Common myeloid progenitor, CD34-positive (primary cell): Measurements from ENCODE around the gene ZSCAN29.

Source experiments
- CTCF ChIA-PET: fragments of 350-600 bp; sonication (Branson Sonifier 250); formaldehyde crosslinking; loops from one replicate; lab custom pipeline; 2021; ENCODE audit warnings: antibody characterized with exemption; lab: Charles Lee
- POLR2A ChIA-PET: fragments of 350-600 bp; sonication (Branson Sonifier 250); formaldehyde crosslinking; loops from one replicate; lab custom pipeline; 2021; ENCODE audit warnings: antibody characterized with exemption; lab: Charles Lee
- DNase-seq, 3 donors: peaks; one replicate each; pipeline versions ENCODE4 v3.0.0 to v3.0.0-alpha.2; 2013
- H3K27ac ChIP-seq, 2 experiments: 1 replicate in 1 of 2; 2 replicates in 1 of 2; pipeline ENCODE4 v1.7.0; 2013; ENCODE audit warnings: inconsistent platforms in 2 of 2, low read length in 2 of 2, mild to moderate bottlenecking in 2 of 2, low read depth in 1 of 2, moderate library complexity in 1 of 2; ENCODE audit not compliant: severe bottlenecking in 2 of 2, insufficient read depth in 1 of 2, poor library complexity in 1 of 2
- H3K27me3 ChIP-seq, 5 experiments: replicated peaks in 2 of 5; 1 replicate in 3 of 5; 2 replicates in 2 of 5; pipeline versions ENCODE4 v1.6.1 to v1.7.0; 2013; ENCODE audit warnings: low read length in 4 of 5, mild to moderate bottlenecking in 2 of 5, moderate library complexity in 2 of 5, inconsistent platforms in 1 of 5; ENCODE audit not compliant: insufficient read depth in 5 of 5, control insufficient read depth in 4 of 5
- H3K36me3 ChIP-seq, 4 experiments: 1 replicate in 2 of 4; 2 replicates in 2 of 4; pipeline versions ENCODE4 v1.6.1 to v1.7.0; 2013; ENCODE audit warnings: low read length in 3 of 4, control low read depth in 1 of 4, mild to moderate bottlenecking in 1 of 4; ENCODE audit not compliant: control insufficient read depth in 4 of 4, insufficient read depth in 4 of 4
- H3K4me1 ChIP-seq, 4 experiments: 1 replicate in 3 of 4; 2 replicates in 1 of 4; pipeline versions ENCODE4 v1.6.1 to v1.7.1; 2013; ENCODE audit warnings: low read length in 3 of 4, mild to moderate bottlenecking in 3 of 4, control low read depth in 1 of 4, inconsistent platforms in 1 of 4, moderate library complexity in 1 of 4; ENCODE audit not compliant: control insufficient read depth in 4 of 4, insufficient read depth in 4 of 4; ENCODE audit errors: control extremely low read depth in 1 of 4
- H3K4me3 ChIP-seq, 7 experiments: 1 replicate in 4 of 7; 2 replicates in 3 of 7; pipeline versions ENCODE4 v1.5.1 to v1.7.0; 2013; ENCODE audit warnings: mild to moderate bottlenecking in 7 of 7, low read length in 6 of 7, moderate library complexity in 6 of 7, inconsistent platforms in 2 of 7, low read depth in 2 of 7, control low read depth in 1 of 7; ENCODE audit not compliant: insufficient read depth in 4 of 7, control insufficient read depth in 1 of 7; ENCODE audit errors: extremely low read depth in 1 of 7
- H3K9me3 ChIP-seq, 5 experiments: 1 replicate in 4 of 5; 2 replicates in 1 of 5; pipeline versions ENCODE4 v1.6.1 to v1.7.1; 2013; ENCODE audit warnings: low read length in 4 of 5, mild to moderate bottlenecking in 2 of 5, inconsistent platforms in 1 of 5, low read depth in 1 of 5, moderate library complexity in 1 of 5; ENCODE audit not compliant: control insufficient read depth in 4 of 5, insufficient read depth in 2 of 5; ENCODE audit errors: control extremely low read depth in 1 of 5
- WGBS: methylation state at CpG from one replicate; pipeline ENCODE4 v1.1.5; 2013; ENCODE audit not compliant: insufficient coverage; 5-methylcytosine and 5-hydroxymethylcytosine counted together

ZSCAN29 gene

GRCh38 chr15:43314171-43314570, 56.7 kb downstream of the ZSCAN29 start:
- H3K27me3 ChIP-seq, result peaks cover 0 to 9% (median 0%) of the 10 kb centered on the region in 5 experiments
- no peaks in the 10 kb centered on the region for H3K36me3 ChIP-seq
- no peak for DNase-seq
- ChIA-PET POLR2A (interaction anchor here (0.5 kb wide), 1 partner anchor 444 kb away, joined by 4 read pairs; no protein-coding TSS in a partner anchor), CTCF (no interaction called here)
- no peaks in the 10 kb centered on the region for H3K4me1 ChIP-seq
- H3K27ac ChIP-seq, result no peak overlapping the region
- 94% methylated on average over 2 of the region's 3 CpGs for WGBS
- H3K4me3 ChIP-seq, result no peak overlapping the region
- no peaks in the 10 kb centered on the region for H3K9me3 ChIP-seq

DNA sequence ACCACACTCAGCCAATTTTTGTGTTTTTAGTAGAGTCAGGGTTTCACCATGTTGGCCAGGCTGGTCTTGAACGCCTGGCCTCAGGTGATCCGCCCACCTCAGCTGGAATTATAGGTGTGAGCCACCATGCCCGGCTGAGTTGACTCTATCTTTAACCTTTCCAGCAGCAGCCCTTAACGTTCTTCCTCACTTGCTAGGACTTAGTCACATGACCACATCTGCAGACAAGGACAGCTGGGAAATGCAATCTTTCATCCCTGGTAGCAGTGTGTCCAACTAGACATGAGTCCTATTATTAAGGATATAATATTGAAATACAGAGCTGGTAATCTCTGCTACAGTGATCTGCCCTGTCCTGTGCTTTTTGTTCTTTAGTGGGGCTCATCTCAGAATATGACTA, 58.5 kb downstream of the ZSCAN29 start:
- H3K27me3 ChIP-seq, result peaks cover 0 to 13% (median 0%) of the 10 kb centered on the region in 5 experiments
- H3K4me3 ChIP-seq, result no peak overlapping the region
- H3K4me1 ChIP-seq, result no peaks in the 10 kb centered on the region
- H3K36me3 ChIP-seq, result no peaks in the 10 kb centered on the region
- no peak for DNase-seq
- POLR2A ChIA-PET, result no interaction called here
- H3K9me3 ChIP-seq, result no peaks in the 10 kb centered on the region
- WGBS, result 71% methylated on average over 4 of the region's 4 CpGs
- CTCF ChIA-PET, result interaction anchor here (0.5 to 0.7 kb wide), 3 partner anchors 14 to 54 kb away, joined by 3 read pairs; no protein-coding TSS in a partner anchor
- H3K27ac ChIP-seq, result no peak overlapping the region
